GM19324 (cell line): Measurements from ENCODE around the gene SPDYC.
A peak's percentile ranks its signal among the peaks of the same experiment; 100 is the strongest.
"Not testable (repeated sequence)": the region's sequence is repeated elsewhere in the genome, so short reads cannot be mapped to it uniquely, and the experiment has no call there.

Experiments used
- ATAC-seq: cut with Tn5 transposase; IDR thresholded peaks from one replicate; pipeline ENCODE4 v1.9.1; 2021; ENCODE audit warnings: mild to moderate bottlenecking, moderate library complexity; ENCODE audit not compliant: unreplicated experiment, low FRiP score

The SPDYC gene

GRCh38 chr11:65165410-65166317 is 4.4 kb upstream of the SPDYC start:
- ATAC-seq, result no peak

- no peak for ATAC-seq
These were observed 3.1 kb upstream of the SPDYC start for GRCh38 chr11:65166893-65167292.

DNA sequence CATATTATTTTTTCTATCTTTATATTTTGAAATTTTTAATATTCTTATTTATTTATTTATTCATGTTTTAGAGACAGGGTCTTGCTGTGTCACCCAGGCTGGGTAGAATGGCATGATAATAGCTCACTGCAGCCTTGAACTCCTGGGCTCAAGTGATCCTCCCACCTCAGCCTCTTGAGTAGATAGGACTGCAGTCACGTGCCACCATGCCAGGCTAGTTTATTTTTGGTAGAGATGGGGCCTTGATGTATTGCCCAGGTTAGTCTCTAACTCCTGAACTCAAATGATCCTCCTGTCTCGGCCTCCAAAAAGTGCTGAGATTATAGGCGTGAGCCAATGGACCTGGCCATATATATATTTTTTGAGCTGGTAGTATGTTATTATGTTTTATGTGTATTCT is 2.4 kb upstream of the SPDYC start:
- ATAC-seq, result no peak

- ATAC-seq, result no peak
These were observed 830 bp upstream of the SPDYC start for GRCh38 chr11:65169164-65169641.

- no peak for ATAC-seq
These were observed 2.6 kb downstream of the SPDYC start for GRCh38 chr11:65172600-65172999.

DNA sequence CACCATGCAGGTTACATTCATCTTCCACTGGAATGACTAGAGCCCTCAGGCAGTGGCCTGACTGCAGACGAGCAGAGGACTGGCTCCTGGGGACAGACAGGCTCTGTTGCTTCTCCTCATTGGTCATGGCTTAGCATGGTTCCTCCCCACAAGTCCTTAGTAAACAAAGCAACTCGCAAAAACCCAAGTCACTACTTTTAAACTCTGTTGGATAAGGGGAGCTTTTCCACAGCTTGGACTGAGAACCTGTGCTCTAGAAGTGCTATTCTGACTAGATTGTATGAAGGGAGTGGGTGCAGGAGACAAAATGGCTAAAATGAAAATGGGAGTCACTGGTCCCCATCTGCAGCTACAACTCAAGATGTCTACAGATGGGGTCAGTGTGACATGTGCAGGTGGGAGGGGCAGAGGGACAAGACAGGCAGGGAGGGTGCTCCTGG is 4.6 kb downstream of the SPDYC start:
- not testable (repeated sequence) for ATAC-seq

DNA sequence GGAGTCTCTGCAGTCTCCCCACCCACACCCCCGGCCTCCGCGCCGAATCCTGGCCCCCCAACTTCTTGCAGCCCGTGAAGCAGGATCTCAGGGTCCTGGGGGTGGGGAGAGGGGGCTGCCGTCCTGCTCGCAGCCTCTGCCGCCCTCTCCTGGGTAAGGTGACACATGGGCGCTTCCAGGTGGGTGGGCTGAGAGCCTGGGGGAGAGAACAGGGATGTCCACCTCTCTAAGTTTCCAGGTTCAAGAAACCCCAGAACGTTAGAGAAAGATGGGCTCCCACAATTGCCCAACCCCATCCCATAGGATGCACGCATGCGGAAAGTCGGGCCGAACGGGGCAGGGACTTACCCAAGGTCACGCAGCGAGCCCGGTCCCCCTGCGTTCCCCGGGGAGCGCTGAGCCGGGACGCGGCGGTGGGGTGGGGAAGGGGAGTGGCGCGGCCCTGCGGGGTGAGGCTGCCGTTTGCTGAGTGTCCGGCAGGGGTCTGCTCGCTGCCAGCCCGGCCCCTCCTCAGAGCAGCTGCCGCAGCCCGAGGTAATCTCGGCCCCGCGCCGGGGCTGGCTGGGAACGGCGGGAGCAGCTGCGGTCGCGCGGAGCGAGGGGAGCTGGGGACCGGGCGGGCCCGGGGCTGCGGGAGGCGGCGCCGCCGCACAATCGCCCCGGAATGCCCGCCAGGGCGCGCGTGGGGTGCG is 11.0 kb downstream of the SPDYC start:
- ATAC-seq, result peak; percentile 66

GRCh38 chr11:65181569-65182257 is 11.7 kb downstream of the SPDYC start, which contains the start of gene CAPN1:
CAPN1 (plus strand) TSS chr11:65181928; CDS start chr11:65182702, 774 bp downstream.
- peak; percentile 46 for ATAC-seq

DNA sequence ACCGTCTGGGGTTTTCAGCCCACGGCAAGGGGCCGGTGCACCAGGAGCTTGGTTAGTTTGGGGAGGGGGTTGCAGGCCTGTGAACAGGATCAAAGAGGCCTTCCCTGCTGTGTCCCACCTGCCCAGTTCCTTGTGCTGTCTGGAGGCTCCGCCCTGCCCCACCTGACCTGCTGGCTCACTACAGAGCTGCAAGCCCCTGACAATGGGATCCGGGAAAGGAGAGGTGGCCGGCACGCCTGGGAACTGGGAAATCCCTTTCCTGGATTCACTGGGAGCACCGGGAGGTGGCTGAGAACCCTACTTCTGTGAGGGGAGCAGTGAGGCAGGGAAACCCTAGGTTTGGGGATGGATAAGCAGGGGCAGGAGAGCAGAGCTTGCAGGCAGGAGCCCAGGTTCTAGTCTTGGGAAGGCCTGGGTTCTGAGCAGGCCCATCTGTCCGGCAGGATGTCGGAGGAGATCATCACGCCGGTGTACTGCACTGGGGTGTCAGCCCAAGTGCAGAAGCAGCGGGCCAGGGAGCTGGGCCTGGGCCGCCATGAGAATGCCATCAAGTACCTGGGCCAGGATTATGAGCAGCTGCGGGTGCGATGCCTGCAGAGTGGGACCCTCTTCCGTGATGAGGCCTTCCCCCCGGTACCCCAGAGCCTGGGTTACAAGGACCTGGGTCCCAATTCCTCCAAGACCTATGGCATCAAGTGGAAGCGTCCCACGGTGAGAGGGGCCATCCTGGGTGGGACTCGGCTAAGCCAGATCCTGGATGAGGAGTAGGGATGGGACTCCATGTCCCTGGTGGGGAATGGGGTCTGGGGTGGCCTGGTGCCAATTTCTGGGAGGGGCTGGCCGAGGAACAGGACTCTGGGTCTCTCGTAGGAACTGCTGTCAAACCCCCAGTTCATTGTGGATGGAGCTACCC is 12.5 kb downstream of the SPDYC start:
- ATAC-seq, result no peak

DNA sequence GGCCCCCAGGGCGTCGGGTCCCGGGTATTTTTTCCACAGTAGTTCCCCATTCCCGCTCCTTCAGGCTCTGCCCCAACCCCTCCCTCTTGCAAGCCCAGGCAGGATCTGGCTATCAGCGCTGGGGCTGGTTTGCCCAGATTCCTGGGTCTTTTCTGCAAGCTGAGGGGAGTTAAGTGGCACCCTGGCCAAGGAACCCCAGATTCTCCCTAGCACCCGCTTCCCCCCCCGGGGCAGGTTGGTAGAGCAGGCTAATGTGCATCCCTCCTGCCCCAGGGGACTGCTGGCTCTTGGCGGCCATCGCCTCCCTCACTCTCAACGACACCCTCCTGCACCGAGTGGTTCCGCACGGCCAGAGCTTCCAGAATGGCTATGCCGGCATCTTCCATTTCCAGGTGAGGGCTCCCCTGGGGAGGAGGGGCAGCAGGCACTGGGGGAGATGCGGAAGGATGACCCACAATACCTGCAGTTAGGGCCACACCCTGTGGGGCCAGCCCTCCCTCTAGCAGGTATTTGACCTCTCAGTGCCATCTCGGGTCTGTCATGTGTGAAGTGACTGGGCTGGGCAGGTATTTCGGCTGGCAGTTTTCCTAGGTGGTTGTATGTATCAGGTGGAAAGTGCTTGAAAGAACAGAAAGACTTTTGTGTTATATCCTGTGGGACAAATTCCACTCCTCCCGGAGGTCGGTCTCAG is 13.3 kb downstream of the SPDYC start:
- no peak for ATAC-seq

DNA sequence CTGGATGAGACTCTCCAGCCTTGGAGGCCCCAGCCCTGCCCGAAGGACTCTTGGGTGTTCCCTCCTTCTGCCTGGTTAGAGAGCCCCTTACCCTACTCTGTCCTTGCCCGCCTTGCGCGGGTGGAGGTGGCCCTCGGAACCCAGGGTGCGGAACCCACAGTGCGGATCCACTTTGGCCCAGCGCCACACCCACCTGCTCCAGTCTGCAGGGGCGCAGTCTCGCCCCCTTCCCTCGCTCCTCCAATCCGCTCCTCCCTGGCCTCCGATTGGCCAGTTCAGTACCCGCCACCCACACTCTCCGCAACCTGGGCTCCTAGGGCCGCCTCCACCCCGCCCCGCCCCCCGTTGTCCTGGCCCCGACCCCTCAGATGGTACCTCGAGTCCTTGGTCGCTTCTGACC is 14.1 kb downstream of the SPDYC start:
- no peak for ATAC-seq

- no peak for ATAC-seq
These were observed 15.1 kb downstream of the SPDYC start for GRCh38 chr11:65185171-65185570.

DNA sequence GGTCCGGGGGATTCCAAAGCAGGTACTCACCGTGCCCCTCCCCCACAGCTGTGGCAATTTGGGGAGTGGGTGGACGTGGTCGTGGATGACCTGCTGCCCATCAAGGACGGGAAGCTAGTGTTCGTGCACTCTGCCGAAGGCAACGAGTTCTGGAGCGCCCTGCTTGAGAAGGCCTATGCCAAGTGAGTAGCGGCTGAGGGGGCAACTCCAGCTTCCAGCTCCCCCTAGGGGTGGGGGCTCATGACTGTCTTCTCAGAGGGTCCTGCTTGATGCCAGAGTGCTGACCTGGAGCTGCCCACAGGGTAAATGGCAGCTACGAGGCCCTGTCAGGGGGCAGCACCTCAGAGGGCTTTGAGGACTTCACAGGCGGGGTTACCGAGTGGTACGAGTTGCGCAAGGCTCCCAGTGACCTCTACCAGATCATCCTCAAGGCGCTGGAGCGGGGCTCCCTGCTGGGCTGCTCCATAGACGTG is 15.9 kb downstream of the SPDYC start:
- no peak for ATAC-seq

GRCh38 chr11:65186701-65187100 is 16.7 kb downstream of the SPDYC start:
- no peak for ATAC-seq

- ATAC-seq, result no peak
These were observed 17.2 kb downstream of the SPDYC start for GRCh38 chr11:65187146-65187675.

GRCh38 chr11:65187971-65188461 is 18.0 kb downstream of the SPDYC start:
- no peak for ATAC-seq

DNA sequence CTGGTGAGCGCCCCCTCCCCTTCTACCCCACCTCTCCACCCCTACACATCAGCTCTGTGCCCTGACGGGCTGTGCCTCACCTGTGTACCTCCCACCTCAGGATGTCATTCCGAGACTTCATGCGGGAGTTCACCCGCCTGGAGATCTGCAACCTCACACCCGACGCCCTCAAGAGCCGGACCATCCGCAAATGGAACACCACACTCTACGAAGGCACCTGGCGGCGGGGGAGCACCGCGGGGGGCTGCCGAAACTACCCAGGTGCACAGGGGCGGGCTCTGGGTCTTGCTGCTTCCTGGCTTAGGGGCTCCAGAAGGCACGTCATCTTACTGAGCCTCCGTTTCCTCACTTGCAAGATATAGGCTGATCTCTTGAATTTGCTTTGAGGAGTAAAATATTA is 18.5 kb downstream of the SPDYC start:
- ATAC-seq, result no peak

- ATAC-seq, result no peak
These were observed 19.2 kb downstream of the SPDYC start for GRCh38 chr11:65189191-65189590.

- no peak for ATAC-seq
These were observed 24.5 kb downstream of the SPDYC start for GRCh38 chr11:65194564-65194963.
